GM10847 (cell line): ENCODE data around the gene CNOT6.

ENCODE experiments used
- POLR2A ChIP-seq: IDR thresholded peaks from 2 replicates; pipeline ENCODE4 v1.6.1; 2011; ENCODE audit not compliant: insufficient read length; ENCODE audit errors: extremely low read depth

CNOT6 gene

DNA sequence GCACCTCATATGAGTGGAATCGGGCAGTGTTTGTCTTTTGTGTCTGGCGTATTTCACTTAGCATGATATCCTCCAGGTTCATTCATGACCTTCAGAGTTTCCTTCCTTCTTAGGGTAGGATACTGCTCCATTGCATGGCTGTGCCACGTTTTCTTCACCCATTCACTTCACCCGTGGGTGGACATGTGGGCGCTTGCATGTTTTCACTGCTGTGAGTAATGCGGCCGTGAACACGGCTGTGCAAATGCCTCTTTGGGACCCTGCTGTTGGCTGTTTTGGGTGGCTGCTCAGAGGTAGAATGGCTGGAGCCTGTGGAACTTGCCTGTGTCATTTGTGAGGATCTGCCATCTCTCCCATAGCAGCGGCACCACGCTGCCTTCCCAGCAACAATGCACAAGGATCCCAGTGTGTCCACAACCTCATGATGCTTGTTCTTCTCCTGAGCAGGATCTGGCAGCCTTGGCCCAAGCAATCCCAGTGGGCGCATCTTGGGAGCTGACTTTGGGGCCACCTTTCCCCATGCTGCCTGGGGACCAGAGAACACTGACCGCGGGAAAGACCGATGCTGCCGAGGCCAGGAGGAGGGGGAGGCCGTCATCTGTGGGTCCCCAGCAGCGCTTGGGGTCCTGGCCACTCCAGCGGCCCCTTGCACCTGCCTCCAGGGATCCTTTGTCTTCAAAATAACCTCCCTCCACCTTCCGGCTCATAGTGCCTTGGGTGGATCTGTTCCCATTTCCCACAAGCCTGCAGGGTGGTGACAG, 99.4 kb downstream of the CNOT6 start:
- no peak for TF ChIP-seq POLR2A

DNA sequence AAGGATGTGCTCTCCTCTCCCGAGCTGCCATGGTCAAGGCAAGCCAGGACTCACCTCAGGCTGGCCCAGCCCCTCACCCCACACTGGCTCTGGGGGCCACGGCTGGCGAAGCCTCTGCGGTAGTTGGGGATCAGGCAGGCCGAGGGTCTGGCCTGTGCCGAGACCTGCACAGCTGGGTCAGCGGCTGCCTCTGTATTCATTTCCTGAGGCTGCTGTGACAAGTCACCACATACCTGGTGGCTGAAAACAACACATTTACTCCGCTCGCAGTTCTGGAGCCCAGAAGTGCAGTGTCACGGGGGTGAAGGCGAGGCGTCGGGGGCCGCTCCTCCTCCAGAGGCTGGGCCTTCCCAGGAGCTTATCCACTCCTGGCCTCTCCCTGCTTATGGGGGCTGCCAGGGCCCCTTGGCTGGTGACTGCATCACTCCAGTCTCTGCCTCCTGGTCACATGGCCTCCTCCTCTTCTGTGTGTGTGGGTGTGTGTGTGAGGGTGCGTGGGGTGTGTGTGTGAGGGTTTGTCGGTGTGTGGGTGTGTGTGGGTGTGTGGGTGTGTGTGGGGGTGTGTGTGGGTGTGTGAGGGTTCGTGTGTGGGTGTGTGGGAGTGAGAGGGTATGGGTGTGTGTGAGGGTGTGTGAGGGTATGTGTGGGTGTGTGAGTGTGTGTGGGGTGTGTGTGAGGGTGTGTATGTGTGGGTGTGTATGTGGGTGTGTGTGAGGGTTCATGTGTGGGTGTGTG, 100.3 kb downstream of the CNOT6 start:
- no peak for TF ChIP-seq POLR2A

- no peak for TF ChIP-seq POLR2A
Observed at GRCh38 chr5:180595046-180595379, 100.8 kb downstream of the CNOT6 start.

DNA sequence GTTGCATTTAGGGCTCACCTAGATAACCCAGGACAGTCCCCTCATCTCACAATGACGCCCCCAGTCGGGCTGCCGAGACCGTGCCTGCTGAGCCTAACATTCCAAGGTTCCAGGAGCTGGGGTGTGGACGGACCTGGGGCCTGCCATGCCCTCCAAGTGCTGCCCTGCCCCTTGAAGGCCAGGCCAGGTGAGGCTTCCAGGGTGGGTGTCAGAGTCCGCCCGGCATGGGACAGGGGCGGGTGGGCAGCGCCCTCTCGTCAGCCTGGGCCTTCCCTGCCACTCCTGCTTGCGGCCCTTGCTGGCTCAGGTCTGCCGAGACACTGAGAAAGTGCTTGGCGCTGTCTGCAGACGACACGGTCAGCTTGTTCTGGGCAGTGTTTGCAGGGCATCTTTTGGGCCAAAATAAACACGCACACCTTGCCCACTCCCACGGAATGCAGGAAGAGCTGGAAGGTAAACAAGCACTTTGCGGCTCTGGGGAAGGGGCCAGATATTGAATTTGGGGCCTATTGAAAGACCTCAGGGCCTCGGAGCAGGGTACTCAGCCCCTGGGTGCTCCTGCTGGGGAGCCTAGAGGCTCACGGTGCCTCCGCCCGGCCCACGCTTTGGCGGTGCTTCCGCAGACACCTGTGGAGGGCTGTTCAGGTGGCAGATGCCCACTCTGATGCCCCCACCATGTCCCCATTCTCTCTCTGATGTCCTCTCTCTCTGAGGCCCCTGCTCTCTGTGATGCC, 101.4 kb downstream of the CNOT6 start:
- TF ChIP-seq POLR2A, result no peak

GRCh38 chr5:180596115-180596667, 102.0 kb downstream of the CNOT6 start:
- TF ChIP-seq POLR2A, result no peak

DNA sequence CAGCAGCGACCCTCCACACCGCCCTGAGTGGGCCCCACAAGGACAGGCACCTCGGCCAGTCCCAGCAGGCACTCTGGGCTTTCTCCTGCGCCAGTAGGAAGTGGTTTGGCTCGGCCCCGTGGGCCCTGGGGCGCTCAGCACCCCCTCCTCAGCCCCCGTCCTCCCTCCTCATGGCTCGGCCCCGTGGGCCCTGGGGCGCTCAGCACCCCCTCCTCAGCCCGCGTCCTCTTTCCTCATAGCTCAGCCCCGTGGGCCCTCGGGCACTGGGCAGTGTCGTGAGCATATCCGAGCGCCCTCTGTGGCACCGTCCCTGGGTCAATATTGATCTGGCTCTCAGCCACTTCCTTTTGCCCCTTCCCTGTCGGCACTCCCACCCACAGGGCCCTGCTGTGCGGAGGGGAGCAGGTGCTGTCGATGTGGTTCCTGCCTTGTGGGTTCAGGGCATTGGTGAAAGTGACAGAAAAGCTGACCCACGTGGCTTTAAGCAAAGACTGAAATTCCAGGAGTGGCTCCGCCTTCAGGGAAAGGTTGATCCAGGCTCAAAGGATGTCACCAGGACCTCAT, 102.6 kb downstream of the CNOT6 start:
- TF ChIP-seq POLR2A, result no peak

- TF ChIP-seq POLR2A, result no peak
Observed at GRCh38 chr5:180598316-180598701, 104.1 kb downstream of the CNOT6 start.

- no peak for TF ChIP-seq POLR2A
Observed at GRCh38 chr5:180598797-180599589, 104.8 kb downstream of the CNOT6 start.

GRCh38 chr5:180599590-180599914, 105.4 kb downstream of the CNOT6 start:
- TF ChIP-seq POLR2A, result no peak

GRCh38 chr5:180599981-180600553, 105.9 kb downstream of the CNOT6 start:
- no peak for TF ChIP-seq POLR2A

DNA sequence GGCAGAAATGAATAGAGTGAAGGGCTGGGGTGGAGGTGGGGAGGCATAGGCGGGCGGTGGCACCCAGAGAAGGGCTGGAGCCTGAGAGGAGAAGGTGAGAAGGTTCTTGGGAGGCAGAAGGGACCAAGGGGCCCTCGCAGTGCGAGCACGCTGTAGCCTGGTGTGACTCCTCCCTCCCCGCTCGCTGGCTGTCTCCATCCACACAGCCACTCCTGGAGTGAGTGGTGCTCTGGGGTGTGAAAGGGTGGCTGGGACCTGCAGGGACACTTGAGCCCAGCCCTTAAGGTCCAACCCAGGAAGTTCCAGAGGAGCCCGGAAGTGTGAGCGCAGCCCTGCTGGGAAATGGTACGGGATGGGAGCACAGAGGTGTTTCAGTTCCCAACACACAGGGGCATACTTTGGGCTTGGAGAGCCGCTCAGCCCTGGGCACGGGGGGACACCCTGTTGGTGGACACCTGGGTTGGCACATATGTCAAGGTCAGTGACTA, 106.4 kb downstream of the CNOT6 start:
- no peak for TF ChIP-seq POLR2A

- TF ChIP-seq POLR2A, result no peak
Observed at GRCh38 chr5:180601591-180602480, 107.7 kb downstream of the CNOT6 start.

DNA sequence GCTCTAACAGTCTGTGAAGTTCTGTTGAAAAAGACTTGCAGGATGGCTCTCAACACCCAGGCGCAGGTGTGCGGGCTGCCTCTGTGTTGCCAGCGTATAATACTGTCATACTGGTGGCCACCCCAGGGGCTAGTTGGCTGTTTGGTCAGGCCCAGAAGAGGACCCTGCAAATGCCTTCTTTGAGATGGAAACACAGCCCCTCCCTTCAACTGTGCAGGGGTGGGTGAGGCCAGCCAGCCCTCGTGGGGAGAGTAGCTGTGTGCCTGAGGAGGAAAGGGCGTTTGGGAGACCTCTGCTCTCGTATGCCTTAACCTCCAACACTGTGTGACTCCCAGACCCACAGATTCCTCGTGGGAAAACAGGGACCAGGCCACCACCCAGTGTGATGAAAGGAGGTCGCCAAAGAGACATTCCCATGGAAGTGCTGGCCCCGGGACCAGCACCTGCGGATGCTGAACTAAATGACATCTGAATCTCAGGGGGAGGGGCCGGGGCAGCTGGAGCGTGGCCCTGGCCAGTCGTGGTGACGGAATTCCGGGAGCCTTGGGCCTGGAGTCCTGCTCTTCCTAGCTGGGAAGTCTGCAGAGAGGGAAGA, 108.4 kb downstream of the CNOT6 start:
- no peak for TF ChIP-seq POLR2A
